Measurements from ENCODE around the gene ACKR3.

The ACKR3 gene

DNA sequence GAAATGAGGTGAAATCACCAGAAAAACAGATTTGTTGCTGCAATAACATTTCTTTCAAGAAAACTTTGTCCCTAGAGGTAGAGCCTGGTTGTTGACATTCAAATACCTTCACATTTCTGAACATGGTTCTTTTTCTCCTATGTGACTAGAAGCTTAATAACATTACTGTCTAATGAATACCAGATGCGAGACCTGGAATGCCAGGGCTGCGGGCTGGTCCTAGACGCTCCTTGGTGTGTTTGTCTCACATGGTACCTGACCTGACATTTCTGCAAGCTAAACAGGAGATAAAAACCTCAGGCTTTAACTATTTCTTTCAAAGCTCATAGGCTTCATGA lies 38.5 kb downstream of the ACKR3 start:
- peak; percentile 12 for DNase-seq (ENCODE audit: low read depth, low spot score)

DNA sequence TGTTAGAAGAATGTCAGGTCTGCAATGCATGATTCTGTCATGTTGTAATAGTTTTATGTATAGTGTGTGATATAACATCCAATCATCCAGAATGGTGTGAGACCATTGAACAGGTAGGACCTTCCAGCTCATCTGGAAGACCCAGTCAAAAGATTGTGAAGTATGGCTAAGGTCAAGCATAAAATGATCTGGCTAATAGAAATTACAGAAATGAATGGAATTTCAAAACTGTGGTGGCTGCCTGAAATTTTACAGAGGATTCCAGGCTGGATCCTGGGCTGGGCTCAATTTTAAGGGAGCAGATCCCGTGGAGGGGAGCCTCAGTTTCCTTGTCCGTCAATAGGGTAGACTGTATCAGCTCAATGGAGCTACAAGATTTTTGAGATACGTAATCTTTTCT lies 39.1 kb downstream of the ACKR3 start:
- DNase-seq (ENCODE audit: low read depth, low spot score): no peak

- DNase-seq (ENCODE audit: low read depth, low spot score): no peak
These were observed 41.6 kb downstream of the ACKR3 start for GRCh38 chr2:236610991-236611821.

DNA sequence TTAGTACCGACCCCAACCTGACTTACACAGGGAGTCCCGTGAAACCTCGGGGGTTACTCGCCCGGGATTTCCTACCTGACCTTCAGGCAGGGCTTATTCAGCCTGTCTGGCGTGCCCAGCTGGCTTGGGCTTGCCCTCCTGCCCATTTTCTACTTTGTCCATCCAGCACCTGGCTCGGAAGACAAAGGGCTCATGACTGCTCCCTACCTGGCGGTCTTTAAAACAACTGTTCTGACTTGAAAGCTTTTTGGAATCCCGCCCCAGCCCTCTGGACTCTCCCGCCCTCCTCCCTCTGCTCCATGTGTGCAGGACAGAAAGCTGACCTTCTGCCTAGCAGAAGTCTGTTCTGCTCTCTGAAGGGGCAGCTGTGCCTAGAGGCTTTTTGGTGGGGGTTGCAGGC lies 43.1 kb downstream of the ACKR3 start:
- no peak for DNase-seq (ENCODE audit: low read depth, low spot score)

- DNase-seq (ENCODE audit: low read depth, low spot score): no peak
These were observed 44.0 kb downstream of the ACKR3 start for GRCh38 chr2:236613612-236614011.

DNA sequence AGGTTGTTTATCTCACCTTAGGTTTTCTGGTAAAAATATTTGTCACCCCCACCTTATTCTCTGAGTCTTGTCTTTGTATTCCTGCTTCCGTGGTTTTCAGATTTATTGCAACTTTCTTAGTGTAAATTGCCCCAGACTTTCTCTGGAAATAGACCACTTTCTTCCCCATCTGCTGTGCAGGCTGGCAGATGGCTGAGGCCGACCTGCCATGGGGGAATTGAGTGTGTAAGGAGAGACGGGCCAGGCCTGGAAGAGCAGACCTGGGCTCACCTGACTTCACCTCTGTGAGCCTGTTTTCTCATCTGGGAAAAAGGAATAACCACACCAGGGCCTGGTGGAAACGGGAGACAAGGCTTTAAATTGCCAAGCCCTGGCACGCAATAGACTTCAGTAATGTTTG lies 44.9 kb downstream of the ACKR3 start:
- no peak for DNase-seq (ENCODE audit: low read depth, low spot score)

GRCh38 chr2:236616031-236616430 lies 46.4 kb downstream of the ACKR3 start:
- no peak for DNase-seq (ENCODE audit: low read depth, low spot score)

DNA sequence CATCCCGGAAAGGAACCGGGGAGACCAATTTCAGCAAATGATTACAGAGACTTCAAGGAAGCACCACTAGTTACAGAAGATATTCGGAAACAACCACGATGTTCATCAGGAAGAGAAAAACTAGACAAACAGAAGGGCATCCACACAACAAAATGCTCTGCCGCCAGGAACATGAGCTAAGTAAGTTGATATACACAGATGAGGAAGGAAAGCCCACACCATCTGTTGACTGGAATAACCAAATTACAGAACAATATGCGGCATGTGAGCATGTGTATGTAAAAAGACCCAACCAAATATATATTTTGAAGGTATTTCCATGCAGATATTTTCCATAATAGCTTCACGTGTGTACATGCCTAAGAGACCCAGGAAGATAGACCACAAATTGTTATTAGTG lies 47.0 kb downstream of the ACKR3 start:
- no peak for DNase-seq (ENCODE audit: low read depth, low spot score)

GRCh38 chr2:236617221-236617737 lies 47.7 kb downstream of the ACKR3 start:
- DNase-seq (ENCODE audit: low read depth, low spot score): no peak

- DNase-seq (ENCODE audit: low read depth, low spot score): no peak
These were observed 48.2 kb downstream of the ACKR3 start for GRCh38 chr2:236617796-236618195.

- no peak for DNase-seq (ENCODE audit: low read depth, low spot score)
These were observed 48.7 kb downstream of the ACKR3 start for GRCh38 chr2:236618370-236618769.

DNA sequence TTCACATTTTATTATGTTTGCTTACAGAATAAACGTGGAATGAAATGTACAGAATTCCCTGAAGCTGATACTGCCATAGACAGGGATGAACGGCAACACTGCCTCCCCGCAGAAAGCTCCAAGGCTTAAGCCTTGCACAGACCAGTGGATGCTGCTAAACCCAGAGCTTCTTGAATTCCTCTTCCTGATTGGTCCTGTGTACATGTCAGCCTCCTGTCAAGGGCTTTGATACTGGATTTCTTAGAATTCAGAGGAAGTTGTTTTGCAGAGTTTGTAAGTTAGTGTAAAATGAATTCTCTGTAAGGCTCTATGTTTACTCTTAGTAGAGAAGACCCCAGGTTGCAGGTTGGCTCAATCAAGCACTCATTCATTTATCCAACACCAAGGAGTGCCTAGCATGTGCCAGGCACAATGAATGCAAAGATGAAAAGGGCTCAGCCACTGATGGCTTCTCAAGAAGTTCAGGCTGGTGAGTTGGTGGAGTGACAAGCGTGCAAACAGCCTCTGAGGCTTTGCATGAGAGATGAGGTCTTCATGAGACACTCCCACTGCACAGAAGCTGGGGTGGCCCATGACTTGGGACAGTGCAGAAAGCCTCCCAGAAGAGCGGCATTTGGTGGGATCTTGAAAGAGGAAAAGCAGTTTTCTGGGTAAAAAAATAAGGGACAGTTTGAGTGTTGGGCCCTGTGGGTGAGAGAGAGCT lies 50.4 kb downstream of the ACKR3 start:
- DNase-seq (ENCODE audit: low read depth, low spot score): no peak

DNA sequence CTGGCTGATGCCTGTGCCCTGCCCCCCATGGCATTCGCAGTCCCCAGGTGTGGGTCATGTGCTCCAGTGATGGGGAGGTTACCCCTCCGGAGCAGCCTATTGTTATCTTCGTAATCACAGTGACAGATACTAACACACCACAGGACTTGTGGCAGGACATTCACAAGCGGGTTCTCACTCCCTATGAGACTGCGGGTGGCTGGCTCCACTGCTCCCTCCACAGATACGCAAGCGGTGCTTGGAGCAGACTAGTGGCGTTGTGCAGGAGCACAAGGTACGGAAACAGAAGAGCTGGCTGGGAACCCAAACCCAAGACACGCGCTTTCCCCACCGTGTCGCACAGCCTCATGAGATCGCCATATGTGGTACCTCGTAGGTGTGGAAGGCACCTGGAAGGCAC lies 52.2 kb downstream of the ACKR3 start:
- DNase-seq (ENCODE audit: low read depth, low spot score): no peak

DNA sequence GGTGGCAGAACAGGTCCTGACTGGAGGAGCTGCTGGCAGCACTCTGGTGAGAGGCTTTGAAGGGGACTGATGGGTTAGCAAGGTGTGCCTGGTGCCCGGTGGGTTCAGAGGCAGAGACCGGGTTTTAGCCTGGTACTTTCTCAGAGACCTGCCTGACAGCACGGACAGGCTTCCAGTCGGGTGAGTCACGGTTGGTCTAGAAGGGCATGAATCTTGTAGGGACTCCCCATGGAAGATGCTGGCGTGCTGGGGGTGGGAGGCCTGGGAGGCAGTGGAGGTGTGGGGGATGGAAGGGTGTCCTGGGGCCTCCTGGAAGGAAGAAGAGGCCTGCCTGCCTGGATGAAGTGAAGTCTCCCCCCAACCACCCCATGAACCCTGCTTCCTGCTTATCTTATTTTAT lies 52.6 kb downstream of the ACKR3 start:
- DNase-seq (ENCODE audit: low read depth, low spot score): no peak

DNA sequence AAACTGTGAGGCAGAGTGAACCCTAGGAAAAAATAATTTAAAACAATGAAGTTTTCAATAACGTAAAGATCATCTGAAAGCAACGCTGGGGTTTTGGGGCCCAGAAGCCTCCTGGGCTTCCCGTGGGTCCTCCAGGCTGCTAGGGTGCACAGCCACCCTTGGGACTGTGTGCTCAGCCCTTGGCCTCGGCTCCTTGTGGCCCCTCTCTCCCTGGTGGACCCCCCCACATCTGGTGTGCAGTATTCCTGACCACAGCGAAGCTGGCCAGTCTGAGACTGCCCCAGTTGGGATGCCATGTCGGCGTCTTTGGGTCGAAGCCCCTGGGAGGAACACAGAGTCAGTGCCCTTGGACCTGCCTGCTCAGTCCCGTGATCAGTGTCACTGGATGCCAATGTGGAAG lies 53.0 kb downstream of the ACKR3 start:
- no peak for DNase-seq (ENCODE audit: low read depth, low spot score)

- DNase-seq (ENCODE audit: low read depth, low spot score): no peak
These were observed 54.2 kb downstream of the ACKR3 start for GRCh38 chr2:236623816-236624215.

DNA sequence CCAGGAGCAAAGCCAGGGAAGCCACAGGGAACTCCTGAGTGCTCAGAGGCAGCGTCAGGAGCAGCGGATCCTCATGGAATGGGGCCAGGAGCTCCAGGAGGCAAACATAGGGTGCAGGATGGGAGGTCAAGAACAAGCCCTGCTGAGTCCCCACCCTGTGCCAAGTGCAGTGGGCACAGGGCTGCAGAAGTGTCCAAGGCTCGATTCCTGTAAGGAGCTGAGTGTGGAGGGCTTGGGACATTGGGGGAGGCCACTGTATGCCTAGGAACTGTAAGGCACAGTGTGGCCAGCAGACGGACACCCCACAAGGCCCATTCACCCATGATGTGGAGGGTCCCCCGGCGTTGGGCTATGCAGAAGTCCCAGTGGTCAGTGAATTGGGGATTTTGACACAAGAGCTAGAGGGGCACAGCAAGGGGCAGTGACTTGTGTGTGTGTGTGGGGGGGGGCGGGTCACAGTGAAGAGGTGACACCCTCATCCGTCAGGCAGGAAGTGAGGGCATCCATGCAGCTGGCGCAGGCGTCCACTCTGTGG lies 55.6 kb downstream of the ACKR3 start:
- no peak for DNase-seq (ENCODE audit: low read depth, low spot score)

- DNase-seq (ENCODE audit: low read depth, low spot score): no peak
These were observed 56.9 kb downstream of the ACKR3 start for GRCh38 chr2:236626391-236627150.

GRCh38 chr2:236627193-236627592 lies 57.6 kb downstream of the ACKR3 start:
- DNase-seq (ENCODE audit: low read depth, low spot score): no peak

DNA sequence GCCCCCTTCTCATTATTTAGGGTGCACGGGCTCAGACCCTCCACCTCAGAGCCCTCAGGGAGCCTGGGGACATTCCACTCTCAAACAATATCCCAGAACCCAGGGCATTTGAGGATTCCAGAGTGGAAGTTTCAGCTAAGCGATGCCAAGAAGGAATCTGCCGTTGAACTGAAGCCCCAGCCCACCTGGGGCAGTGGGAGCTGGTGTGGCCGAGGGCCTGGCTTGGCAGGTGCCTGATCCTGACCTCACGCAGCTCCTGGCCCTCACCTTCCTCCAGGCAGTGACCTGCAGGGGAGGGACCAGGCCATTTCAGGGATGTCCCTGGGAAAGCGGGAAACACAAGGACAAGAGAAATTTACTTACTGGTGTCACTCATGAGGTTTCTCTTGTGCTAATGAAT lies 58.2 kb downstream of the ACKR3 start:
- no peak for DNase-seq (ENCODE audit: low read depth, low spot score)

- no peak for DNase-seq (ENCODE audit: low read depth, low spot score)
These were observed 58.8 kb downstream of the ACKR3 start for GRCh38 chr2:236628256-236628901.
